GM18870 (cell line): Measurements from ENCODE around the gene STAMBP.
"Not testable (repeated sequence)": the region's sequence is repeated elsewhere in the genome, so short reads cannot be mapped to it uniquely, and the experiment has no call there.

Source experiments
- ATAC-seq: cut with Tn5 transposase; IDR thresholded peaks from one replicate; pipeline ENCODE4 v1.9.1; 2021; ENCODE audit warnings: moderate library complexity; ENCODE audit not compliant: unreplicated experiment

STAMBP gene

DNA sequence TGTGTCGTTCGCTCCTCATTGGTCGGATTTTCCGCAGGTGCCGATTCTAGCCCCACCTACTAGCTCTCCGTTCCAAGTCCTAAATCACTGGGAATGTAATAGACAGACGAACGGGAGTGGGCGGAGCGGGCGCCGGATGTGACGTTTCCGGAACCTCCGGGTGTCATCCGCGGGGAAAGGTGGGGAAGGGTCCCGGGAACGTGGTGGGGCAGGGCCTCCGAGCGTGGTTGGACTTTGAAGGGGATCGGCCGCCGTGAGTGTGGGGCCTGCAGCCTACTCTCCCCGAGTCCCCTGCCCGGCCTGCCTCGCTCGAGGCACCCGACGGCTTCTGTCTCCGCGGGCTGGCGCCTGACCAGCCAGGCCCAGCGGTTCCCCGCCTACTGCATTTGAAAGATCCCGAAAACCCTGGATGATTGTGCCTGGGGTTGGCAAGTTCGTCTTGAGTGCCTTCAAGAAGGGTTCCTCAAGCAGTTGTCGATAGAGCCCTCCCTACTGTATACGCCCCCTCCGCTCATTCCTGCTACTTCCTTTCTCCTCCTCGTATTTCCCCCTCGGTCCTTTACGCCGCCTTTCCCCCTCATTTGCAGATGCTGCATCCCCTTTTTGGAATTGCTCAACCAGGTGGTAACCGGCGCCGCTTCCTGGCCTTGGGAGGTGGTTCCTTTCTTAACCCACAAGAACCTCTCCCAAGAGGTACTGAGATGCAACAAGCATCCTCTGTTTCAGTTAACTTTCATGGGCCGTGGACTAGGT lies at the start of gene STAMBP:
Gene STAMBP (plus strand): TSS at position 144 of the 753 bp plus-strand sequence. CDS start 1,896 bp downstream, outside the sequence.
- peak; percentile 81 for ATAC-seq

DNA sequence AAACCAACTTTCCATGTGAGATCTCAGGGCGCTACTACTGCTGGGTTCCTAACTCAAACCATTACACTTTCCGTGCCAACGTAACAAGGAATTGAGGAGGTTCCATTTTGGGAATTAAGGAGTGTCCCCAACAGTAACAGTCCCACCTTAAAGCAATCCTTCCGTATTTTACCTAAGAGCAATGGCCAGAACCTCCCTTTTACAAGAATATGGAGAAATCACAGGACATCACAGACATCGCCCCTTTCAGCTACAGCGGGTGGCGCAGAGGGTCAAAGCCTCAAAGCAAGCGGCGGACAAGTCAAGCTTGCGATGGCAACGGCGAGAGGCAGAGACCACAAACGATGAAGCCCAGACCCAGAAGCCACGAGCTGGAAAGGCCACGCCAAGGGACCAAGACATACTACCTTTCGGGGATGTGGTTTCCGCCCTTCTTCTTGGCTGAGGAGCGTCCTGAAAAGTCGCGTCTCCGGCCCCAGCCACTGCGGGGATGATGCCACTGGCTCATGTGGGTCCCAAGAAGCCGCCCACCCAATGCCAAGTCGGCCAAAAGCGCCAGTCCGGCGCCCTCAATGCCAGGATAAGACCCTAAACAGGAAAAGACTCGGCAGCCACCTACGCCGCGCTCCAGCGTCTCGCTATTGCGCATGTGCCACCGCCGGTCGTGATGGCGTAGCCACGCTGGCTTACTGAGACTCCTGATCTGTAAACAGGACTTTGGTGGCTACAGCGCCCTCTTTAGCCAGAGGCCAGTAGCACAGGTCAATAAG lies 49.1 kb upstream of the STAMBP start, which contains the start of gene DUSP11:
Gene DUSP11 (minus strand): TSS at position 637 of the 770 bp plus-strand sequence. CDS start 129 bp downstream, at position 508.
- peak; percentile 96 for ATAC-seq

DNA sequence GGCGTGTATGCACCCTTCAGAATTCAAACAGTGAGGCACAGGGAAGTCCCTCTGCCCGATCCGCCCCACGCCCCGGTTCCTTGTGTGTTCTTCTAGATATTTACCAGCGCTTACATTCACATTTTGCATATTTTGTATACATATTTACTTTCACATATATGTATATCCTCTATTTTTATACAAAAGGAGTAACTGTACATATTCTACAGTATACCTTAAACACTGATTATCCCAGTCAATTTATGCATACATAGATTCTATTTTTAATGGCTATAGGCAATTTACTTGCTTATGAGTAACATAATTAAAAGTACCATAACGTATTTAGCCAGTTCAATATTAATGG lies 48.6 kb upstream of the STAMBP start:
- no peak for ATAC-seq

DNA sequence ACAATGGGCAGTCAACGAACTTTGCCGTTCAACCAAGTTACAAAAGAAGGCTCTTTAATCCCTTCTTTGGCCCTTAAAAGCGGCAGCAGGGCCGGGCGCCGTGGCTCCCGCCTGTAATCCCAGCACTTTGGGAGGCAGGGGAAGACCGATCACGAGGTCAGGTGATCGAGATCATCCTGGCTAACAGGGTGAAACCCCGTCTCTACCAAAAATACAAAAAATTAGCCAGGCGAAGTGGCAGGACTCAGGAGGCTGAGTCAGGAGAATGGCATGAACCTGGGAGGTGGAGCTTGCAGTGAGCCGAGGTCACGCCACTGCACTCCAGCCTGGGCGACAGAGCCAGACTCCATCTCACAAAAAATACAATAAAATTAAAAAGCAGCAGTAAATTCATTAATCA lies 45.4 kb upstream of the STAMBP start:
- not testable (repeated sequence) for ATAC-seq

DNA sequence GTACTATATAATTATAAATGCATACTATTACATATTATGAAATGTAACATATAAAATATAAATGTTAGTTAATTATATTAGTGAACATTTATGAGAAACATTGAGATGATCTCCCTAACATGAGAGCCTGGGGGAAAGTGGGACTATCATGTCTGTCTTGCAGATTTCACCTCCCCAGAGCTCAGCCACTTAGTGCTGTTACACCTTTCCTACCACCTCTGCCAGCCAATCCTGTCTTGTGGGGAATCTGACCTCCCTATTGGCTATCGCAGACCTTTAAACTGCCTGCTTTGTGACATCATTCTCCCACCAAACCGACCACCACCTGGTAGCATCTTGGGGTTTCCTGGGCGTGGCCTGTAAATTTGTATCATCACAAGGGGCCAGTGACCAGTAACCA lies 44.9 kb upstream of the STAMBP start, which contains the start of gene C2orf78:
Gene C2orf78 (plus strand): TSS at position 301 of the 400 bp plus-strand sequence. CDS start 127 bp downstream, outside the sequence.
- not testable (repeated sequence) for ATAC-seq

DNA sequence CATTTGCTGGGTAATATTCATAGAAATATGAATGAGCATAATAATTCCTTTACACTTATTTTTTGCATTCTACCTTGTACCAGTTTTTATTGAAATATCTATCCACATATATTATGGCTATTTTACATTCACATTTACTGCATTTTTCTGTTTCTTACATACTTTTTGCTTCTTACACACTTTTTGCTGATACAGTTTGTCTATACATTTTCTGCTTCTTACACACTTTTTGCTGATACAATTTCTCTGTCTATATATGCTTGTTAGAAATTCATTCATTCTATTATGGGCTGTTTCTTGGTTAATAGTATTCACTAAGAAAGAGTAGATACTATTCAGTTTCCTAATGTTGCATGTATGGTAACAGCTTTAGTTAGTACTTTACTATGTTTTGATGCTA lies 16.9 kb upstream of the STAMBP start:
- no peak for ATAC-seq

DNA sequence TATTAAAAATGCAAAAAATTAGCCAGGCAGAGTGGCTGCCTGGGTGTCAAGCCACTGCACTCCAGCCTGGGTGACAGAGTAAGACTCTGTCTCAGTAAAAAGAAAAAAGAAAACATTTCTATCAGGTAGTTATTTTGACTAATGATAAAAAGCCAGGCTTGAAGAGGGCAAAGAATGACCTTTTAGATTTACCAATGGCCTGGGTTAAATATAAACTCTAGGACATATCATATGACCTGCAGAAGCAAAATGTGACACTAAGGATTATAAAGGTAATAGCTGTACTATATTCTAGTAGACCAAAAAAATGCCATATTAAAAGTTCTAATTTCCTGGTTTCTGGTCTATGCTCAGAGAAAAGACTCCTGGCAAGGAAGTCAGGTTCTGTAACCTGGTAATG lies 16.1 kb upstream of the STAMBP start:
- no peak for ATAC-seq

DNA sequence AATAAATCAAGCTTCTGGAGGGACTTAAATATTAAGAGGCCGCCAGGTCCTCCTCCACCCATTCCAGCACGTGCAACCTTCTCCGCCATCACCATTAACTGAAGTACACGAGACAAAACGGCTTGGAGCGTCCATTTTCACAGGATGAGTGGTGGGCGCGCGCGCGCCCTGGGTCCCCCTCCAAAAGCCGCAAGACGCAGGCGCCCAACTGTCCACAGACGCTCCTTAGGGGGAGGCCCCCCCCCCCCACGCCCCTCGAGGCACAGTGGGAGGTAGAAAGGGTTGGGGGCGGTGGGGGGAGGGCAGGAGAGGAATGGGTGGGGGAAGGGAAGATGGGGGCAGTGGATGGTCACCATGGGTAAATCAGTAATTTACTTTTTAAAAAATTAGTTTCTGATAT lies 10.5 kb upstream of the STAMBP start:
- ATAC-seq = no peak

DNA sequence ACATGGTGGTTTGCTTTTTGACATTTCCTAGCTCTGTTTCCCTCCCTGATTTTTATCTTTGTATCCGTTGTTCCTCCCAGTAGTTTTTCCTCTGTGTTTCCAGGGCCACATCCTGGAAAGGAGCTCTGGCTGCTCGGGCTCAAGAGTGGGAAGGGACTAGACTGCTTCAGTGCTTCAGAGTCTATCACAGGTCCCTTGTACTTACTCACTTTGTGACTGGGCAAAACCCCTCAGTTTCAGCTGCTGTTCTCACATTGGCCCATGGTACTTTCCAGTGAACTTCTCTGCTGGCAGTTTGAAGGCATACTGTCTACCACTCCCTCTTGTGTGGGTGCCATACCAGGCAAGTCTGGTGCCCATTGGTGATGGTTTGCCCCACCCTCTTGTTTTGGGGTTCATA lies 7.5 kb upstream of the STAMBP start:
- peak; percentile 68 for ATAC-seq

DNA sequence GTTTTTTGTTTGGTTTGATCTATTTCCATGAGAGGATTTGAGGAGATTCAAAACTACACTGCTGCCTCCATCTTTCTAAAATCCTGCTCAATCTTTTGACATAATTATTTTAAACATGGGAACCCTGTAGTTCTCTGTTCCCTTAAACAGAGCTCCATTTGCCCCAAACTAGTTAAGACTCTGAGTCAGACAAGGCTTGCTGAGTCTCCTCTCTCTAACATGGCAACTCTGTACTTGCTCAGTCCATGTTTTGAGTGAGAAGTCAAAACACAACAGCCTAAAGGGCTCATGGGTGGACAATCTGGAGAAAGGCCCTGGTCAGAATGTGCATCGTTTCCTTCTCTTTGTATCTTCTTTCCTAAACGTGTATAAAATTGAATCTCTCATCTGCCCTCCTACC lies 7.1 kb upstream of the STAMBP start:
- no peak for ATAC-seq

DNA sequence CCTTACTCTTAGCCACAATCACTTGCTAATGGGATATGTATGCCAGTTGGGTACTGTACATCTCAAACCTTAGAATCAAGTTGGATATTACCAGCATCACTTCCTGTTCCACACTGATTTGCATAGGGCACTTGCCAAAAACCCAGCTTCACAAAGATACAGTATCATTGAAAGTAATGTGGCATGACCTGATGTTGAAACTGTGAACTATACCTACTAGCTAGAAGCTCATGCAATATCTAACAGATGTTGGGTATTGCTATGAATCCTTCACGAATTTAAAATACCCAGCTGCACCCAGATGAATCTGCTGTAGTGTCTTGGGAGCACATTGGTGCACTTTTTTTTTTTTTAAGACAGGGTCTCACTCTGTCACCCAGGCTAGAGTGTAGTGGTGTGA lies 6.5 kb upstream of the STAMBP start:
- ATAC-seq = peak; percentile 72

DNA sequence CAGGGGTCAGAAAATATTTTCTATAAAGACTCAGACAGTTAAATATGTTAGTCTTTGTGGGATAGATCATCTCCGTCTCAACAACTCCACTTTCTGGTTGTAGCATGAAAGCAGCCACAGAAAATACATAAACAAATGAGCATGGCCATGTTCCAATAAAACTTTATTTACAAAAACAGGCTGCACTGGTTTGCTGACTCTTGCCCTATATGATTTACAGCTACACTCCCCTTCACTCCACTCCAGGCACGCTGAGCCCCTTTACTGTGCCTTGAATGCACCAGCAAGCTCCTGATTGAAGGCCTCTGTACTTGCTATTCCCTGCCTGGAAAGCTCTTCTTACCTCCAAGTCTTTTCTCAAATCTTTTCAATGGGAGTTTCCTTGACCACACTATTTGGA lies 5.8 kb upstream of the STAMBP start:
- no peak for ATAC-seq

DNA sequence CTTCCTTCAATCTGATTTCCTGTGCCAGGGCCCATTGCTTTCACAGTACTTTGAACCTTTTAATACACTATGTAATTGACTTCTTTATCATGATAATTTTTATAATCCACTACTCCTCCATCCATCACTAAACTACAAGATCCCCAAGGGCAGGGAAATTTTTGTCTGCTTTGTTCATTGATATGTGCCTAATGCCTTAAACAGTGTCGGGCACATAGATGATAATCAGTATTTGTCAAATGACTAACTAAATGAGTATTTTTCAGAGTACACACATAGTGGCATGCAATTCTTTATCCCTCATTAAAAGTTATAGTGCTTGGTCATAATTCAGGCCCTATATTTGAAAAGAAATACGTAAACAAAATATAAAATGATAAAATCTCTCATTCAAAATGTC lies 5.3 kb upstream of the STAMBP start:
- ATAC-seq = no peak

DNA sequence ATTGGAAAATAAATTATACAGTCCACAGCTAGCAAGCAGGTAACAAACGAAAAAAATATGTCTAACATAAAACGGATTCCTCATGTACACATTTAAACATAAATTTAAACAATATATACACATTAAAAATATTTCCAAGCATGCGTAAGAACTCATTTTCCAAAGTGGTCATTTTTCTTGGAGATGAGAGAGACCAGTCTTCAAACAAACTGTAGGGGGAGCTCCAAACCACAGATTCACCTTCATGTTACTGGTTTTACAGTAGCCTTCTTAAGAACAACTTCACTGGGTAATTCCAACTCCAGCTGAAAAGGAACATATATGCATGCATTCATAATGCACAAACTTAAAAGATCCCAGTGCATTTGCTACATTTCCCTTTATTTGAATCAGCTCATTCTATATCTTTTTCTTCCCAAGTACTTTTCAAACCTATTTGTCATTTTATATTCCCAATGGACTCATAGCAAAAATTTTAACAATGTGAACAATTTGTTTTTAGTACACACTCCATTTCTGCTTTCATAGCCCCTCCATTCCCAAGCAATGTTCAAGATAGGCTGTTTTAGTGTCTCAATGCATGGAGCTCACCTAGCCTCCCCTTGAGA lies 4.7 kb upstream of the STAMBP start:
- ATAC-seq = no peak

DNA sequence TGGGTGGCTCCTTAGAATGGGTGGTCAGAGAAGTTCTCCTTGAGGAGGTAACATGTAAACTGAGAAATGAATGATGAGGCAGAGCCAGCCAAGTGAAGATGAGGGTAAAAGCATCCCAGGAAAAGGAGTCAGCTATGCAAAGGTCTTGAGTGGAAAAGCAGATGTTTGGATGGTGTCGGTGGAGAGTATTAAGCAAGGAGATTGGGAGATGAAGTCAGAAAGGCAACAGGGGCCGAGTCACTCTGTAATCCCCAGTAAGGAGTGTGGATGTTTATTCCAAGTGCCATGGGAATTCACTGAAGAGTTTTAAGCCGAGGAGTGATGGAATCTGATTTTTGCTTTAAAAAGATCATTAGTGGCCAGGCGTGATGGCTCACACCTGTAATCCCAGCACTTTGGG lies 3.4 kb upstream of the STAMBP start:
- no peak for ATAC-seq

DNA sequence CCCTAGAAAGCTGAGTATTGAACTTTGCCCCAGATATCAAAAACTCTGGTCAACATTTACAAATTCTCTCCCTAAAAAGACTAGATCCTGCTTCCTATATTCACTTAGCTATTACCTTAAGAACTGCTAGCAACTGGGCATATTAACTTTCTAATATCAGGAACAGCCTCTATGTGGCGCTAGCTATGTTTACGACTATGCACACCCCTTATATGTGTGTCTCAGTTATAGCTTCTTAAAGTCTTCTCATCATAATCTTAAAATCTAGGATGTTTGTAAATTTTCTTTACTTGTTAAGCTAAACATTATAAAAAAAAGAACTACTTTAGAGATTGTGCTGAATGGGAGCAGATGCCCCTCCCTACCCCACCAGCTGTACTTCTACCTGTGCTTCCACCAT lies 1.7 kb upstream of the STAMBP start:
- ATAC-seq = no peak

DNA sequence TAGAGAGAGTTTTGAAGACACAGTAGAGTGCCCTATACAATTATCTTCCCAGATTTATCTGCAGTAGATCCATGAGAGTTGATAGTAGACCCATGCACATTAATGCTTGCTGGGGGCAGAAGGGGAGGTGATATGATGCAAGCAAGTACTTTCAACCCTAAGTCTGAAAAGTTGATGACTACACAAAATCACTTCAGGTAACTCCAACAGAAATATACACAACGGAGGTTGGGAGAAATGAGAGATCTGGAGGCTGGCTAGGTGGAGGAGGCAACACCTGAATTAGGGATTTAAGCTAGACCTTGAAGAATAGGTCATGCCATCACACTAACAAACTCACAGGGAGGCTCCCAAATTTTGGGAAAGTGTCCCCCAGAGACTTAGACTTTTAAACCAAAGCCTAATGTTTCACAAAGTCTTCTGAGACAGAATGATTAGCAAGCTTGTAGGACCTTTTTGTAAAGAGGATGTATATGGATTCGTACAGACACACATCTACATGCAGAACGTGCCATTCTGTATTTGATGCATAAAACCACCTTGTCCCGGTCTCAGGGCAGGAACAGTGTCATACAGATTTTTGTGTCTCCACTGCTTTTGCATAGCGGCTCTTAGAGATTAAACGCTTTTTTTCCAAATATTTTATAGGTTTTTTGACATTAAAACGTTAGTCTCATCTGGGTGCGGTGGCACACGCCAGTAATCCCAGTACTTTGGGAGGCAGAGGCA lies 937 bp upstream of the STAMBP start:
- ATAC-seq = no peak

DNA sequence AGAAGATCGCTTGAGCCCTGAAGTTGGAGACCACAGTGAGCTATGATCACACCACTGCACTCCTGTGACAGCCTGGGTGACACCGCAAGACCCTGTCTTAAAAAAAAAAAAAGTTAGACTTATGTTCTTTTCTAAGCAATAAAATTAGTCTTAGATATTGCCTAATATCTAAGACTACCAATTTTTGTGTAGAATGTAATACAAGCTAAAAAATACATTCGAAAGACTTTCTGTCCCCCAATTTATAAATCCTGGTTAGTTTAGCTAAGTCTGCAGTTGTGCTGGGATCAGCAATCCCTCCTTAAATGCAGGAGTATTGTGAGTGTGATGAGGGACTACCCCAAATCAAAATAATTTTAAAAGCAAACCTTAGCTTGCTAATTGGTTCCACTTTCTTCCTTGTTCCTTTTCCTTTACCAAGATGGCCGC lies 358 bp upstream of the STAMBP start:
- ATAC-seq = no peak

DNA sequence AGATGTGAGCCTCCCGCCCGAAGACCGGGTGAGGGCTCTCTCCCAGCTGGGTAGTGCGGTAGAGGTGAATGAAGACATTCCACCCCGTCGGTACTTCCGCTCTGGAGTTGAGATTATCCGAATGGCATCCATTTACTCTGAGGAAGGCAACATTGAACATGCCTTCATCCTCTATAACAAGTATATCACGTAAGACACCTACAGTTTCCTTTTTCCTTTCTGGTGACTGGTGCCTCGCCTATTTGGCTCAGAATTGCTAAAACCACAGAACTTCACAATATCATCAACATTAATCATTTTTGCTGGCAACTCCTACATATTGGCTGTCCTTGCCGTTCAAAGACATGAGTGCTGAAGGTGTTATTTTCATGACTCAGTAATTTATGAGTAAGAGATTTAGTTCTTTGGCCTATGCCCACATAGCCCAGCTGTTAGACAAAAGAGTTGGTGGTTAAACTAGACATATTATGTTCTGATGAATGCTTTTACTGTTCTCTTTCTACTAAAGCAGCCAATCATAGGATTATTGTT lies 2.2 kb downstream of the STAMBP start:
- ATAC-seq = no peak

DNA sequence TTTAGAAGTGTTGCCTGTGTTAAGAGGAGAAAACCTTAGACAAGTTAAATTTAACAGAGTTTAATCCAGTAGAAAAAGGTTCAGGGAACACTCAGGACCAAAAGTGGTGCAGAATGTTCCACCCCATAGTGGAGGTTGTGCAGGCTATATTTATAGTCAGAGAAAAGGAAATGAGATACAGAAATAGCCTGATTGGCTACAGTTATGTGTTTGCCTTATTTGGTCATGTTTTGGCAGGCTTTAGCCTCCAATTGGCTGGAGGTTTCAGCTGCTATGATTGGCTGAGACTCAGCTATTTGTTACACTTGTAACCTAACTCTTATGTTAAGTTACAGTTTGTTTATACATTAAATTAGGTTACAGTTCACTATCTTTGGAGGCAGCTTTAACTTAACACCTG lies 4.2 kb downstream of the STAMBP start:
- ATAC-seq = no peak
